Measurements from ENCODE around the gene PORCN. TPM values are rescaled to one million over a fixed set of nuclear protein-coding genes. Genes with fewer than 3 reads are reported as not detected.

PORCN gene
- total and polyA plus RNA-seq, 2 of the 13 experiments (the other 11 are each of a cell fraction or from before 2014, with no cell fraction given) = 3.9 to 5.8 TPM

DNA sequence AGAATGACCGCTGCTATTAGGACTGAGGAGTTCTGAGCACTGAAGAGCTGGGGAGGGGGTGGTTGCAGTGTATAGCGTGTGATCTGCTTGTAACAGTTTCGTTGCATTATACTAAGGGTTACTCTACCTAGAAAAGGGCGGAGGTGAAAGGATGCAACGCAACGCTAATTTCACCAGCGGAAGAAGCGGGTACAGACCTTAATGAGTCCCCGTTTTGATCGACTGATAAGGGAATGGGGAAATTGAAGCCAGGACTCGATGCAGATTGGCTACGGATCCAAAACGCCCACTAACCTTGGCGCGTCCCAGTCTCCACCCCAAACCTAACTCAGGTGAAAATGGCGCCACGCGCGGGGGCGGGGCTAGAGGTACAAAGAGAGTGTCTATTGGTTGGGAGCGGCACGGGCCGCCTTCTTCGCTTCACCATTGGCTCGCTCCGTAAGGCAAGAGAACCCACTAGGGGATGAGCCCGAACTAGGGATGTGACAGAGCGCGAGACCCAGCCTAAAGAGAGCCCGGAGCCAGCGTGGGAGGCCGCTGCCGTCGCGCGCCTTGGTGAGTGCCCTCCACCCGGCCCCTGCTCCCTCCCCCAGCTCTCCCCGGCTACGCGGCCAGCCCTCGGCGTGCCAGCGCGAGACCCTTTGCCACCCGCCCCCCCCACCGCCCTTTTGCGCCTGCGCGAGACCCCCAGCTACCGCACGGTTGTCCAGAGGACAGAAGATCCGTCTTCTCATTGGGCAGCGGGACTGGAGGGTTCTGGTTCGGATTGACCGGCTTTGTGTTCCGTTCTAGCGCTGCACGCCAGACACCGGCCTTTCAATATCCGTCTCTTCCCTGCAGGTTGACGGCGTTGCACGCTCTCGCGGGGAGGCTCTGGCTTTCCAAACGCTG is 12.8 kb downstream of the PORCN start, which contains the start of gene EBP (continued):
- TF ChIP-seq, protein P1, sequence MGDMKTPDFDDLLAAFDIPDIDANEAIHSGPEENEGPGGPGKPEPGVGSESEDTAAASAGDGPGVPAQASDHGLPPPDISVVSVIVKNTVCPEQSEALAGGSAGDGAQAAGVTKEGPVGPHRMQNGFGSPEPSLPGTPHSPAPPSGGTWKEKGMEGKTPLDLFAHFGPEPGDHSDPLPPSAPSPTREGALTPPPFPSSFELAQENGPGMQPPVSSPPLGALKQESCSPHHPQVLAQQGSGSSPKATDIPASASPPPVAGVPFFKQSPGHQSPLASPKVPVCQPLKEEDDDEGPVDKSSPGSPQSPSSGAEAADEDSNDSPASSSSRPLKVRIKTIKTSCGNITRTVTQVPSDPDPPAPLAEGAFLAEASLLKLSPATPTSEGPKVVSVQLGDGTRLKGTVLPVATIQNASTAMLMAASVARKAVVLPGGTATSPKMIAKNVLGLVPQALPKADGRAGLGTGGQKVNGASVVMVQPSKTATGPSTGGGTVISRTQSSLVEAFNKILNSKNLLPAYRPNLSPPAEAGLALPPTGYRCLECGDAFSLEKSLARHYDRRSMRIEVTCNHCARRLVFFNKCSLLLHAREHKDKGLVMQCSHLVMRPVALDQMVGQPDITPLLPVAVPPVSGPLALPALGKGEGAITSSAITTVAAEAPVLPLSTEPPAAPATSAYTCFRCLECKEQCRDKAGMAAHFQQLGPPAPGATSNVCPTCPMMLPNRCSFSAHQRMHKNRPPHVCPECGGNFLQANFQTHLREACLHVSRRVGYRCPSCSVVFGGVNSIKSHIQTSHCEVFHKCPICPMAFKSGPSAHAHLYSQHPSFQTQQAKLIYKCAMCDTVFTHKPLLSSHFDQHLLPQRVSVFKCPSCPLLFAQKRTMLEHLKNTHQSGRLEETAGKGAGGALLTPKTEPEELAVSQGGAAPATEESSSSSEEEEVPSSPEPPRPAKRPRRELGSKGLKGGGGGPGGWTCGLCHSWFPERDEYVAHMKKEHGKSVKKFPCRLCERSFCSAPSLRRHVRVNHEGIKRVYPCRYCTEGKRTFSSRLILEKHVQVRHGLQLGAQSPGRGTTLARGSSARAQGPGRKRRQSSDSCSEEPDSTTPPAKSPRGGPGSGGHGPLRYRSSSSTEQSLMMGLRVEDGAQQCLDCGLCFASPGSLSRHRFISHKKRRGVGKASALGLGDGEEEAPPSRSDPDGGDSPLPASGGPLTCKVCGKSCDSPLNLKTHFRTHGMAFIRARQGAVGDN (CRISPR knock-in tag; IDR thresholded peaks at IDR 0.05) = peak; percentile 70
- no peak for TF ChIP-seq GTF2F1 (IDR thresholded peaks at IDR 0.05; ENCODE audit: low read length)
- TF ChIP-seq, protein P2, sequence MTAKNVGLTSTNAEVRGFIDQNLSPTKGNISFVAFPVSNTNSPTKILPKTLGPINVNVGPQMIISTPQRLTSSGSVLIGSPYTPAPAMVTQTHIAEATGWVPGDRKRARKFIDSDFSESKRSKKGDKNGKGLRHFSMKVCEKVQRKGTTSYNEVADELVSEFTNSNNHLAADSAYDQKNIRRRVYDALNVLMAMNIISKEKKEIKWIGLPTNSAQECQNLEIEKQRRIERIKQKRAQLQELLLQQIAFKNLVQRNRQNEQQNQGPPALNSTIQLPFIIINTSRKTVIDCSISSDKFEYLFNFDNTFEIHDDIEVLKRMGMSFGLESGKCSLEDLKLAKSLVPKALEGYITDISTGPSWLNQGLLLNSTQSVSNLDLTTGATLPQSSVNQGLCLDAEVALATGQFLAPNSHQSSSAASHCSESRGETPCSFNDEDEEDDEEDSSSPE (CRISPR knock-in tag; IDR thresholded peaks at IDR 0.05) = peak; percentile 89
- TF ChIP-seq, protein P3, sequence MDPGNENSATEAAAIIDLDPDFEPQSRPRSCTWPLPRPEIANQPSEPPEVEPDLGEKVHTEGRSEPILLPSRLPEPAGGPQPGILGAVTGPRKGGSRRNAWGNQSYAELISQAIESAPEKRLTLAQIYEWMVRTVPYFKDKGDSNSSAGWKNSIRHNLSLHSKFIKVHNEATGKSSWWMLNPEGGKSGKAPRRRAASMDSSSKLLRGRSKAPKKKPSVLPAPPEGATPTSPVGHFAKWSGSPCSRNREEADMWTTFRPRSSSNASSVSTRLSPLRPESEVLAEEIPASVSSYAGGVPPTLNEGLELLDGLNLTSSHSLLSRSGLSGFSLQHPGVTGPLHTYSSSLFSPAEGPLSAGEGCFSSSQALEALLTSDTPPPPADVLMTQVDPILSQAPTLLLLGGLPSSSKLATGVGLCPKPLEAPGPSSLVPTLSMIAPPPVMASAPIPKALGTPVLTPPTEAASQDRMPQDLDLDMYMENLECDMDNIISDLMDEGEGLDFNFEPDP (CRISPR knock-in tag; conservative IDR thresholded peaks at IDR 0.05) = no peak
- no peak for TF ChIP-seq FOSL1 (CRISPR knock-in tag; IDR thresholded peaks at IDR 0.05; ENCODE audit: borderline replicate concordance)
- TF ChIP-seq HNF4A (CRISPR knock-in tag; IDR thresholded peaks at IDR 0.05) = no peak
- TF ChIP-seq ZNF207 (IDR thresholded peaks at IDR 0.05; ENCODE audit: borderline replicate concordance) = no peak
- TF ChIP-seq BHLHE40 (IDR thresholded peaks at IDR 0.05; ENCODE audit: low read length) = peak; percentile 77
- TF ChIP-seq POLR2A (IDR thresholded peaks at IDR 0.05; ENCODE audit: insufficient read depth in 1 of 2, low read depth in 2 of 2, low read length in 2 of 2) = peak; percentile 72 to 91
- TF ChIP-seq ZNF34 (CRISPR knock-in tag; IDR thresholded peaks at IDR 0.05; ENCODE audit: borderline replicate concordance) = no peak
- no peak for TF ChIP-seq PHB2 (IDR thresholded peaks at IDR 0.05; ENCODE audit: partially characterized antibody)
- TF ChIP-seq RBM39 (IDR thresholded peaks at IDR 0.05; ENCODE audit: low read depth, low read length, poor library complexity, severe bottlenecking) = no peak
- TF ChIP-seq, protein P4, sequence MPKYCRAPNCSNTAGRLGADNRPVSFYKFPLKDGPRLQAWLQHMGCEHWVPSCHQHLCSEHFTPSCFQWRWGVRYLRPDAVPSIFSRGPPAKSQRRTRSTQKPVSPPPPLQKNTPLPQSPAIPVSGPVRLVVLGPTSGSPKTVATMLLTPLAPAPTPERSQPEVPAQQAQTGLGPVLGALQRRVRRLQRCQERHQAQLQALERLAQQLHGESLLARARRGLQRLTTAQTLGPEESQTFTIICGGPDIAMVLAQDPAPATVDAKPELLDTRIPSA (CRISPR knock-in tag; IDR thresholded peaks at IDR 0.05; ENCODE audit: borderline replicate concordance) = no peak
- no peak for TF ChIP-seq ZNF7 (CRISPR knock-in tag; IDR thresholded peaks at IDR 0.05)
- TF ChIP-seq TBX2 (CRISPR knock-in tag; IDR thresholded peaks at IDR 0.05; ENCODE audit: borderline replicate concordance) = 0 out of 2 replicates have a peak, but pooled peaks have one; percentile 25
- no peak for TF ChIP-seq KMT2A (CRISPR knock-in tag; IDR thresholded peaks at IDR 0.05)
- TF ChIP-seq TMF1 (CRISPR knock-in tag; IDR thresholded peaks at IDR 0.05; ENCODE audit: low read depth) = peak; percentile 55; the same call in 1 of the 2 replicates
- TF ChIP-seq, protein P5, sequence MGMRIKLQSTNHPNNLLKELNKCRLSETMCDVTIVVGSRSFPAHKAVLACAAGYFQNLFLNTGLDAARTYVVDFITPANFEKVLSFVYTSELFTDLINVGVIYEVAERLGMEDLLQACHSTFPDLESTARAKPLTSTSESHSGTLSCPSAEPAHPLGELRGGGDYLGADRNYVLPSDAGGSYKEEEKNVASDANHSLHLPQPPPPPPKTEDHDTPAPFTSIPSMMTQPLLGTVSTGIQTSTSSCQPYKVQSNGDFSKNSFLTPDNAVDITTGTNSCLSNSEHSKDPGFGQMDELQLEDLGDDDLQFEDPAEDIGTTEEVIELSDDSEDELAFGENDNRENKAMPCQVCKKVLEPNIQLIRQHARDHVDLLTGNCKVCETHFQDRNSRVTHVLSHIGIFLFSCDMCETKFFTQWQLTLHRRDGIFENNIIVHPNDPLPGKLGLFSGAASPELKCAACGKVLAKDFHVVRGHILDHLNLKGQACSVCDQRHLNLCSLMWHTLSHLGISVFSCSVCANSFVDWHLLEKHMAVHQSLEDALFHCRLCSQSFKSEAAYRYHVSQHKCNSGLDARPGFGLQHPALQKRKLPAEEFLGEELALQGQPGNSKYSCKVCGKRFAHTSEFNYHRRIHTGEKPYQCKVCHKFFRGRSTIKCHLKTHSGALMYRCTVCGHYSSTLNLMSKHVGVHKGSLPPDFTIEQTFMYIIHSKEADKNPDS (CRISPR knock-in tag; IDR thresholded peaks at IDR 0.05) = no peak
- TF ChIP-seq RXRA (CRISPR knock-in tag; IDR thresholded peaks at IDR 0.05) = no peak
- TF ChIP-seq ESRRA (CRISPR knock-in tag; IDR thresholded peaks at IDR 0.05; ENCODE audit: low read depth) = no peak

Data from HepG2 (cell line).